ENCODE results near the gene GYG1.
A peak's percentile ranks its signal among the peaks of the same experiment; 100 is the strongest.

GYG1 gene

DNA sequence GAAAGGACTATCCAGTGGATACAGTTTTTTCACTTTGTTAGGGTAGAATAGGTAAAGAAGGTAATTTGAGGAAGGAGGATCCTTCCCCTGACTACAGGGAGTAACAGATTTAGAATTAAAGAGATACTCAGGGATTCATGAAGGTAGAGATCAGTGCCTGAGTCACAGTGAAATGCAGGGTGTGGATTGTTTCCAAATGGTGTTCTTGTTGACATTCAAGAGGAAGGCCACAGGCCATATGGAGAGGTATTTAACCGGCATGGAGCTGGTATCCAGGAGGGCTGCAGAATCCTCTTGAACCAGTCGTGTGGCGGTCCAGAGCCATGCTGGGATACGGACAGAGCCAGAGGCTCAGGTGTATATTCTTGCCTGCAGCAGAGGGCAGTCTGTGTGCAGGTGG lies 28.2 kb downstream of the GYG1 start:
- DNase-seq: no peak

DNA sequence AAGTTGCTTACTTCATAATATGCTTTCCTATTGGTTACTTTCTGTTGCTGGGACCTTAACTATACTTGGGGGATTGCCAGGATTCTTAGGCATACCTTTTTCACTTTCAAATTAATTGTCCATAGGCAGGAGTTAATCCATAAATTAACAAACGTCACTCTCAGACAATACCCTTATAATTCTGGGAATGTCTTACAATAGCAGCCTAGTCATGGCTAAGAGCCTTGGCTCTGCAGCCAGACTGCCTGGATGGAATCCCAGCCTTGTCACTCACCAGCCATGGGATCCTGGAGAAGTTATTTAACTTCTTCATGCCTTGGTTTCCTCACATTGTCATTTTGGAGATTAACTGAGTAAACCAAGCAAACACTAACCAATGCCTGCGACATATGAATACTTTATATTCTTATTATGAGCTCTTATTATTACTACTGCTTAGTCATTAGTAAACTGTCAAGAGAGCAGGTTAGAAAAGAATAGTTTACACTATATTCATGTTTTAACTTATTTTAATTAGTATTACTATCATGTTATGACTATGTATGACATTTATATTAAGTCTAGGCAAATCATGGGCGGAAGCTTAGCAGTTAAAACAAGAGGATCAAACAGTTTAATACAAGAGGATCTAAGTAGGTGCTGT lies 29.0 kb downstream of the GYG1 start:
- peak; percentile 24 for DNase-seq

DNA sequence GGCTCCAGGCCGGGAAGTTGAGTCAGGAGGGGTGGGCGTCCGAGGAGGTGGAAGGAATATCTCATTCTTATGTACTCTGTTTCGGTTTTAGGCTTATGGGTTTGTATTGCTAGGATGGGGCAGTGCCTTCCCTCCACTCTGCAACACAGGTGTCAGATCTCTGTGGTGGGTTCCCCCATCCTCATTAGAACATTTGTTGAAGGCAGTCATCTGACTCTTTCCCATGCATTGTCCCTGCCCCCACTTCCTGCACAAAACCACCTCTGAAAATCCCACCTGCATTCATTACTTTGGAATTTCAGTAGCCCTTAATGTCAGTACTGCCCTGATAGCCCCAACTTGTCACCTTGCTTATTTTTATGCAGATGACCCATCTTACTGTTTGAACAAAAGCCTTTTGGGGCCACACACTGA lies 29.5 kb downstream of the GYG1 start:
- no peak for DNase-seq

DNA sequence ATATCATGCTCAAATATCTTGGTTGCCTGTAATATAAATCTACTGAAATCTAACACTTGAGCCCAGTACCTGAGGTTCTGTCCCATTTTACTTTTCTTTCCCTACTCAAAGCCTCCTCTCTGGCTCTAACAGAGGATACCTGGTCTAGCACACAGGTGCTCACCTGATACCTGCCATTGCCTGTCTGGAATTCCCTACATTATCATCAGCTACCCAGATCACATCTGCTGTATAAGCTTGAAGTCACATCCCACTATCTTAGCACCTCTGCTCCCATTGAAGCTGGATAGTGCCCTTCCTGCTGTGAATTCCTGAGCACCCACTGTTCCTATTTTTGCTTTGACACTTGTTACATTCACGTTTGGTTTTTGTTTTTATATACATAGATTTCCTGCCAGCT lies 30.5 kb downstream of the GYG1 start:
- DNase-seq: no peak

DNA sequence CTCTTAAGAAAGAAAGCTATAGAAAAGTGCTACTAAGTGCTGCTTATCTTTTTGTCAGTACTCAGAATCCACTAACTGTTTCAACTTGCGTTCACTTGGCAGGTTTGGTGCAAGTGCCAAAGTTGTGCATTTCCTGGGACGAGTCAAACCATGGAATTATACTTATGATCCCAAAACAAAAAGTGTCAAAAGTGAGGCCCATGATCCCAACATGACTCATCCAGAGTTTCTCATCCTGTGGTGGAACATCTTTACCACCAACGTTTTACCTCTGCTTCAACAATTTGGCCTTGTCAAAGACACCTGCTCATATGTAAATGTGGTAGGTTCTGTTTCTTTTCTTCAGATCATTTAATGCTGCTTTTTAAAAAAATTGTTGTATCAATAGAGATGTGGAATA lies 32.6 kb downstream of the GYG1 start:
- DNase-seq: no peak

DNA sequence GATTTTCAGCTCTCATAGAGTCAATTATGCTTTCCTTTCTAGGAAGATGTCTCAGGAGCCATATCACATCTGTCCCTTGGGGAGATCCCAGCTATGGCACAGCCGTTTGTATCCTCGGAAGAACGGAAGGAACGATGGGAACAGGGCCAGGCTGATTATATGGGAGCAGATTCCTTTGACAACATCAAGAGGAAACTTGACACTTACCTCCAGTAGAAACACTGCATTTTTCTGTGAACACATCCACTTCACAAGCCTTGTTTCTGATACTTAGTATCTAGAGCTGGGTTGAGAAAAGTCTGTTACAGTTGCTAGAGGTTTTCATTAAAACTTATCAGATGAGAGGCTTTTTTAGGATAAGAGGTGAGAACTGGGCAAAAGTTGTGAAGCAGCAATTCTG lies 35.4 kb downstream of the GYG1 start:
- DNase-seq: no peak

DNA sequence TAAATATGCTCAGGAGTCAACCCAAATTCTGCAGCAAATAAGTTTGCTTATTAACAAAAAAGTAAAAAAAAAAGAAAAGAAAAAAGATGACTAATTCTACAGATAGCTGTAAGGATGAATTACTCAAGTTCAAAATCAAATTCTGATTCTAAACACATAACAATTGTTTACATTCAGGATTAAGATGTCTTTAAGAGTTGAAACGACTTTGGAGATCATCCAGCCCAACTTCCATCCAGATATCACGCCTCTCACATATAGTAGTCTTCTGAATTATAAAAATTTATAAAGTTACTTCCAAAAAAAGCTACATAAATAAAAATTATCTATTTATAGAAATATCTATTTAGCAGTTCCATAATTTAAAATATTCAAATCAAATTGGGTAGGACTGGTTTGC lies 39.8 kb downstream of the GYG1 start:
- DNase-seq: no peak

DNA sequence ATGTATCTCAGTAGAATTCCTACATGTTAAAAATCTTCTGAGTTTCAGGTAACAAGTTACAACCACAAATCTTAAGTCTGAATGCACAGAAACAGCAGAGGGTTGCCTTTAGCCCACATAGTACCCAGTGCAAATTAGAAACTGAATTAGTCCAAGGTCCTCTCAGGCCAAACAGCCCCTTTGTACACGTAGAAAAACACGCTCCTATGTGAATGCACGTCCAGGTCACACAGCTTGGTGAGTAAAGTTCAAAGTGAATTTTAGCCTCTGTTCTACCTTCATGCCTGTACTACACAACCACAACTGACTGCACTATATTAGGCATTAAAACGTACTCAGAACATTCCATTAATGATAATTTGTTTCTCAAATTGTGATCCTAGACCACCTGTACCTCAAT lies 46.3 kb downstream of the GYG1 start:
- DNase-seq: no peak

DNA sequence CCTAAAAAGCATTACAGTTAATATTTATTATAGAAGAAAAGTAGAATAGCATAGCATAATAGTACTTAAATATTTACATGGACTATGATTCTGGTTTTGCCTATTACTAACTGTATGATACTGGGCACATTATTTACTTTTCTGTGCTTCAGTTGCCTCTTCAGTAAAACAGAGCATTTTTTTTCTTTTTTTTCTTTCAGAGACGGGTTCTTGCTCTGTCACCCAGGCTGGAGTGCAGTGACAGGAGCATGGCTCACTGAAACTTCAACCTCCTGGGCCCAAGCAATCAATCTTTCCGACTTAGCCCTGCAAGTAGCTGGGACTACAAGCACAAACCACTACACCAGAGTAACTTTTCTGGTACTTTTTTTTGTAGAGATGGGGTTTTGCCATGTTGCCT lies 47.0 kb downstream of the GYG1 start:
- DNase-seq: no peak

DNA sequence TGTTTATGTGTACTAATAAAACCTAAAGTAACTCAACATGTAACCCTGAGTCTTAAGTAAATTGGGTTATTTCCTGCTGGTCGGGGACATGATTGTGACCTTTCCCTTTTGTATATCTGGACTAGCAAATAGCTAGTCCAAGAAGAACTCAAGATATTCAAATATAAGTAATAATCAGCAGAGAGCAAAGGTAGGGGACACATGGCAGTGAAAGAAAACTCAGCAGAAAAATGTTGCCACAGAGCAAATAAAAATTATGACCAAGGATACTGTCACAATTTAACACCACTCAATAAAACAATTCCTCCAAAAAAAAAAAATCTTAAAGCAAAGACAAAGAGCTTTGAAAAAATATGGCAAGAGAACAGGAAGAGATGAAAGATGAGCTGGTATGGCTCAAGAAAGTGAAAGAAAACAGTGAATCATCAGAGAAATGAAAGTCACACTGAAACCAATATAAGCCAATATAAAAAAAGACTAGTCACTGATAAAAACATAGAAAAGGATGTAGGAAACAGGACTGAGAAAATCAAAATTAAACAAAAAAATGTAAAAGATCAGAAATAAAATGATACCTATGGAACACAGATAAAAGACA lies 51.5 kb downstream of the GYG1 start:
- DNase-seq: no peak

DNA sequence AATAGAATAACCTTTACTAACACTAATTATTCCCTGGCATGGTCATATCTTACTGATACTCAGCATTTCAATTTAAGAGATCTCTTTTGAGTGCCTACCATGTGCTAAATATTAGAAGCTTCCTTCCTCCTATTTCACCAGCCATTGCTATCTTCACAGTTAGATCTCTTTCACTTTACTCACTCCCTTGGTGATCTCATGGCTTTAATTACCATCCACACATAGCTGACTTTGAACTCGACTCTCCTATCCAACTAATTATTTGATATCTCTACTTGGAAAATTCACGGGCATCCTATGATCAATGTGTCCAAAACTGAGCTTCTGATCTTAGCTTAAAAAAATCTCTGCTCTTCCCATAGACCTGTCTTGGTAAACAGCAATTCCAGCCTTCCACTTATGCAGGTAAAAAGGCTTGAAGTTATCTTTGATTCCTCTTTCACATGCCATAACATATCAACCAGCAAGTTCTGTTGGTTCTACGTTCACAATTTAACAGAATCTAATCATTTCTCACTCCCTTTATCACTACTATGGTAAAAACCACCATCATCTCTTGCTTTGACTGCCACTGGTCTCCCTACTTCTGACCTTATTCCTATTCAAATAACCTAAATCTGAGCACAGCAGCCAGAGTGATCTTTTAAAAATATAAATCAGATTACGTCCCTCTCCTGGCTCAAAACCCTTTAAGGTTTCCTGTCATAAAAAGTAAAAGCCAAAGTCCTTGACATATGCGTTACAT lies 53.2 kb downstream of the GYG1 start:
- DNase-seq: no peak

DNA sequence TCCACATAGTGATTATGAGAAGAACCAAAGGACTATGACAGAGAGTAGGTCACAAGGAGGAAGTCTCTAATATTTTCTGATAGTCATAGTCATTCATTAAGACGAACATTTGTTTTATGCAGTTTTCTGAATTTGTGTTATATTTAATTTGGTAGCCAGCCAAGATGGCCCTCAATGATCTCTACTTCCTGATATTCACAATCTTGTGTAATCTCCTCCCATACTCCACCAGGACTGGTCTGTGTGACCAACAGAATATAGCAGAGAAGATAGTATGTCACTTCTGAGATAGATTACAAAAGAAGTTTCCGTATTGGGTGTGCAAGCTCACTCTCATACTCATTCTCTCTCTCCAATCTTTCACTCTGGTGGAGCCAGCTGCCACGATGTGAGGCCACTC lies 64.2 kb downstream of the GYG1 start:
- DNase-seq: no peak

DNA sequence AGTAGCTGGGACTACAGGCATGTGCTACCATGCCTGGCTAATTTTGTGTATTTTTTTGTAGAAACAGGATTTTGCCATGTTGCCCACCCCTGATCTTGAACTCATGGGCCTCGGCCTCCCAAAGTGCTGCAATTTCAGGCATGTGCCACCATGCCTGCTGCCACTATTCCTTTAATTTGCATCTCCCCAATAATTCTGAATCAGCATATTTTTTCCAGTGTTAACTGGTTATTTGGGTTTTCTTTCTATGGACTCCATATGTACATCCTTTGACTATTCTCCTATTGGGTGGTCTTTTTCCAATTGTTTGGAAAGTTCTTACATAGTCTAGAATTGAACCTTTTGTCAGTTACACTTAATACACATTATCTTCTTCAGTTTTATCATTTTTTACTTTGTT lies 66.9 kb downstream of the GYG1 start:
- DNase-seq: no peak

DNA sequence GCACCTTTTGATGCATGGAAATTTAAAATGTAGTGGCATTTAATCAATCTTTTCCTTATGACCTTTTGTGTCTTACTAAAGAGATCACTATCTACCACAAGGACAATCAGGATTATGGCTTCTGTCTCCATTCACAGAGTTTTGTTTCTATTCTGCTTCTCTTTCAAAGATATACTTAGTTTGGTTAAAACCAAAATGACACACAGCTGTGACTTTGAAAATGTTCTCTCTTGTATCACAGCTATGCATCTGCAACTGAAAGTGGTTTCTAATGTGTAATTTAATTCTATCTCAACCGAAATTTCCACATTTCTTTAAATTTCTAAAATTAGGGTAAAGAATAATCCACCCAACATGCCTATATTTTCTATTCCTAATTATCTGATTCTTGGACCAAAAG lies 67.3 kb downstream of the GYG1 start:
- no peak for DNase-seq

DNA sequence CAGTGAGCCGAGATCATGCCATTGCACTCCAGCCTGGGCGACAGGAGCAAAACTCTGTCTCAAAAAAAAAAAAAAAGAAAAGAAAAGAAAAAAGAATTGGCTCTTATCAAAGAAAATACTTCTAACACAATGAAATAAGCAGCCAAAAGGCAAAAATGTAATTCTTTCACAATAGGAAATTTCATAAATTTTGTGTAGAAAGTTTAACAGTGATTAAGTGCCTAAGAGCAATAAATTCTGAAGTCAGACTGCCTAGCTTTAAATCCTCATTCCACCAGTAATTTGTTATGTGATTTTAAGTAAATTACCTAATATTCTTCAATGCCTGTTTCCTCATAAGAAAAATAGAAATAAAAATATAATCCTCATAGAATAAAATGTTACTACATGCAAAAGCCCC lies 70.4 kb downstream of the GYG1 start:
- DNase-seq: no peak

DNA sequence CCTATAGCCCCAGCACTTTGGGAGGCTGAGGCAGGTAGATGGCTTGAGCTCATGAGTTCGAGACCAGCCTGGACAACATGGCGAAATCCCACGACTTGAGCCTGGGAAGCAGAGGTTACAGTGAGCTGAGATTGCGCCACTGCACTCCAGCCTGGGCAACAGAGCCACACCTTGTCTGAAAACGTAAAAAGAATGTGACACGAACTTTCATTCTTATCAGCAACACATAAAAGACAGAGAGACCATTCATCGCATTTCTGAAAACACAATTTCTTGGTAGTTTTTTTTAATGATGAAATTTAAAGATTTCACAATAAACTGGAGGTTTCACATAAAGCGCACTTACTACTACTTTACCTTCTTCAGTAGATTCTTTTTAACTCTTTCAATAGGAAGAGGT lies 76.5 kb downstream of the GYG1 start:
- no peak for DNase-seq
